PC-3 (cell line): Measurements from ENCODE around the gene CYGB. TPM values are rescaled to one million over a fixed set of nuclear protein-coding genes. Genes with fewer than 3 reads are reported as not detected.

ENCODE experiments used
- ATAC-seq: fragments of 200-7000 bp; cut with Tn5 transposase; 2 replicates; pipeline ENCODE4 v1.9.1; 2020; ENCODE audit warnings: mild to moderate bottlenecking, moderate library complexity
- BruUV-seq: library from RNA; stranded (reverse); fragments of 400-500 nt; replicated peaks from 2 replicates; lab custom pipeline; 2021; lab: Mats Ljungman, UMichigan
- CTCF ChIA-PET: fragments of 300-600 bp; sonication (Branson Sonifier 250); formaldehyde crosslinking; loops from one replicate; lab custom pipeline; 2022; ENCODE audit warnings: antibody characterized with exemption; lab: Charles Lee
- POLR2A ChIA-PET: fragments of 300-600 bp; sonication (Branson Sonifier 250); formaldehyde crosslinking; loops from one replicate; lab custom pipeline; 2022; ENCODE audit warnings: antibody characterized with exemption; ENCODE audit not compliant: unreplicated experiment; lab: Charles Lee
- DNase-seq: peaks from one replicate; pipeline ENCODE4 v3.0.0-alpha.2; 2015
- H2AFZ ChIP-seq: fragments of 300-600 bp; sonication (generic); 2 replicates; pipeline ENCODE4 v1.6.0; 2016; ENCODE audit warnings: antibody characterized with exemption, low read length
- H3F3A ChIP-seq: fragments of 300-600 bp; sonication (generic); one replicate; pipeline ENCODE4 v1.6.0; 2017; ENCODE audit warnings: antibody characterized with exemption, low read length, control low read depth, mild to moderate bottlenecking; ENCODE audit not compliant: unreplicated experiment
- H3K27ac ChIP-seq: fragments of 300-600 bp; sonication (generic); 2 replicates; pipeline ENCODE4 v1.5.1; 2016; ENCODE audit warnings: mild to moderate bottlenecking, low read length
- H3K27me3 ChIP-seq: fragments of 300-600 bp; sonication (generic); 2 replicates; pipeline ENCODE4 v1.6.1; 2016; ENCODE audit warnings: low read length, mixed read lengths
- H3K36me3 ChIP-seq: fragments of 300-600 bp; sonication (generic); 2 replicates; pipeline ENCODE4 v1.6.1; 2016; ENCODE audit warnings: low read depth, mixed run types, low read length, mixed read lengths
- H3K4me1 ChIP-seq: fragments of 300-600 bp; sonication (generic); 2 replicates; pipeline ENCODE4 v1.5.1; 2016; ENCODE audit warnings: low read length; ENCODE audit not compliant: insufficient read depth
- H3K4me2 ChIP-seq: fragments of 300-600 bp; sonication (generic); 2 replicates; pipeline ENCODE4 v1.6.0; 2016; ENCODE audit warnings: low read length
- H3K4me3 ChIP-seq: fragments of 300-600 bp; sonication (generic); 2 replicates; pipeline ENCODE4 v1.5.1; 2016; ENCODE audit warnings: mild to moderate bottlenecking, low read length, mixed read lengths
- H3K79me2 ChIP-seq: fragments of 300-600 bp; sonication (generic); 2 replicates; pipeline ENCODE4 v1.6.1; 2017; ENCODE audit warnings: low read length, mixed read lengths
- H3K9ac ChIP-seq: fragments of 300-600 bp; sonication (generic); 2 replicates; pipeline ENCODE4 v1.6.0; 2016; ENCODE audit warnings: mild to moderate bottlenecking, low read length
- H3K9me2 ChIP-seq: fragments of 300-600 bp; sonication (generic); replicated peaks from 2 replicates; pipeline ENCODE4 v1.6.1; 2016; ENCODE audit warnings: mixed run types, low read length, mixed read lengths
- H3K9me3 ChIP-seq: fragments of 300-600 bp; sonication (generic); 2 replicates; pipeline ENCODE4 v1.6.1; 2016; ENCODE audit warnings: low read length, mixed read lengths
- H4K20me1 ChIP-seq: fragments of 300-600 bp; sonication (generic); 2 replicates; pipeline ENCODE4 v1.6.1; 2016; ENCODE audit warnings: low read length, mixed read lengths
- EZH2 ChIP-seq: fragments of 300-600 bp; sonication (generic); IDR thresholded peaks from one replicate; pipeline ENCODE4 v1.6.1; 2017; ENCODE audit warnings: antibody characterized with exemption, mild to moderate bottlenecking, low read length; ENCODE audit not compliant: unreplicated experiment
- EZH2phosphoT487 ChIP-seq: fragments of 300-600 bp; sonication (generic); IDR thresholded peaks from 2 replicates; pipeline ENCODE4 v1.6.1; 2018; ENCODE audit warnings: mild to moderate bottlenecking, antibody characterized with exemption, low read length, borderline replicate concordance
- intact Hi-C: fragments of 100-400 bp; cut with micrococcal nuclease; formaldehyde crosslinking; loops from 2 replicates; pipeline ENCODE4 v1.9.0; 2023
- total RNA-seq: library from RNA; depleted of rRNA; stranded (reverse); fragments of >200 nt; gene quantifications from 2 replicates; pipeline ENCODE4 v1.2.3, GENCODE V29; 2014
- TF ChIP-seq, protein P1 (sequence below): fragments of 300-600 bp; sonication (generic); conservative IDR thresholded peaks from 2 replicates; pipeline ENCODE4 v1.5.1; 2017; ENCODE audit warnings: antibody characterized with exemption, low read depth, mild to moderate bottlenecking, low read length

The CYGB gene
- total RNA-seq, 1 experiment from 2014 or later = 0.62 TPM

DNA sequence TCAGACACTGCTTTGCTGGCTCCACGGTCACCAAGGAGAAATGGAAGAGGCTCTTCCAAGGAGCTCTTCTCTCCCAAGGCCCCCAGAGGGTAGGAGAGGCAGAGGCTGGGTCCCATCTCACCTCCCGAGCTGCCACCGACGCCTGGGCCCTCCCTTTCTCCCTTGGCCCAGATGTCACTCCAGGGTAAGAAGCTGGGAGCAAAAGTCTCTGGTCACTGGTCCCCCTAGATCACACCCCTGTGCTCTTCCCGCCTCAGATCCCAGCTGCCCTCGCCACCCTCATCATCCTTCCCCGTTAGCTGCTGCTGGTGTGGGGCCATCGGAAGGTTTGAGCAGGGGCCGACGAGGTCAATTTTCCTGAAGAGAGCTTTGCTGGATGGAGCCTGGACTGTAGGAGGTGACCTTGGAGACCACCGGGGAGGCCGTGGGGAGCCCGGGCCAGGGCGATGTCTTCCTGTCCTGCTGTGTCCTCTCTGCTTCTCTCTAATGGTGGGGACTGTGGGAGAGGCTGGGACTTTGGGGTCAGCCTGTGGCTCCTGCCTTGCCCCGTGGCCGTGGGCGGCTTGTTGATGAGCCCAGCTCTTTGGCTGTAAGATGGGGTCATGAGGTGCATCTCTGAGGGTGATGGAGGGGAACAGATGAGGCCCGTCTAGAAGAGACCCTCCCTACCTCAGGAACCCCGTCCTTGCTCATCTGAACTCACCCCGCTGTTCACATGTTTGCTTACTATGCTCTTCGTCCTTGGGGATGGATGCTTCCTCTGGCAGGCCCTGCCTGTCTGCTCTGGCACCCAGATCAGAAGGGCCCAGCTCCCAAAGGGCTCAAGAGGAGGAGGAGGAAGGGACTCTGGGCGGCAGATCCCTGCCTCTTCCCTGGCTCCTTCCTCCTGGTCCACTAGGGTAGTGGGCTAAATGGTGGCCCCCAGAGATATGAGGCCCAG is 24.9 kb downstream of the CYGB start:
- no peaks in the 10 kb centered on the region for H3K27me3 ChIP-seq
- no peak overlapping the region for H3K27ac ChIP-seq
- no peak overlapping the region for H3K4me2 ChIP-seq
- H2AFZ ChIP-seq = no peak overlapping the region
- H3K4me1 ChIP-seq = no peaks in the 10 kb centered on the region
- intact Hi-C loops = no loop called here
- ATAC-seq = no peak
- H3F3A ChIP-seq = no peaks in the 10 kb centered on the region
- no peaks in the 10 kb centered on the region for H3K79me2 ChIP-seq
- no peaks in the 10 kb centered on the region for H4K20me1 ChIP-seq
- no peaks in the 10 kb centered on the region for H3K9me3 ChIP-seq
- TF ChIP-seq EZH2 = no peak
- TF ChIP-seq EZH2phosphoT487 = no peak
- TF ChIP-seq, protein P1, sequence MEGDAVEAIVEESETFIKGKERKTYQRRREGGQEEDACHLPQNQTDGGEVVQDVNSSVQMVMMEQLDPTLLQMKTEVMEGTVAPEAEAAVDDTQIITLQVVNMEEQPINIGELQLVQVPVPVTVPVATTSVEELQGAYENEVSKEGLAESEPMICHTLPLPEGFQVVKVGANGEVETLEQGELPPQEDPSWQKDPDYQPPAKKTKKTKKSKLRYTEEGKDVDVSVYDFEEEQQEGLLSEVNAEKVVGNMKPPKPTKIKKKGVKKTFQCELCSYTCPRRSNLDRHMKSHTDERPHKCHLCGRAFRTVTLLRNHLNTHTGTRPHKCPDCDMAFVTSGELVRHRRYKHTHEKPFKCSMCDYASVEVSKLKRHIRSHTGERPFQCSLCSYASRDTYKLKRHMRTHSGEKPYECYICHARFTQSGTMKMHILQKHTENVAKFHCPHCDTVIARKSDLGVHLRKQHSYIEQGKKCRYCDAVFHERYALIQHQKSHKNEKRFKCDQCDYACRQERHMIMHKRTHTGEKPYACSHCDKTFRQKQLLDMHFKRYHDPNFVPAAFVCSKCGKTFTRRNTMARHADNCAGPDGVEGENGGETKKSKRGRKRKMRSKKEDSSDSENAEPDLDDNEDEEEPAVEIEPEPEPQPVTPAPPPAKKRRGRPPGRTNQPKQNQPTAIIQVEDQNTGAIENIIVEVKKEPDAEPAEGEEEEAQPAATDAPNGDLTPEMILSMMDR = no peak
- CTCF ChIA-PET = no interaction called here
- H3K9me2 ChIP-seq = no peaks in the 10 kb centered on the region
- H3K9ac ChIP-seq = no peak overlapping the region
- H3K36me3 ChIP-seq = no peaks in the 10 kb centered on the region
- BruUV-seq = no TSS peak
- POLR2A ChIA-PET = interaction anchor here (0.5 kb wide), 1 partner anchor 54 kb away, joined by 5 read pairs; no protein-coding TSS in a partner anchor
- H3K4me3 ChIP-seq = no peak overlapping the region
- no peak for DNase-seq

DNA sequence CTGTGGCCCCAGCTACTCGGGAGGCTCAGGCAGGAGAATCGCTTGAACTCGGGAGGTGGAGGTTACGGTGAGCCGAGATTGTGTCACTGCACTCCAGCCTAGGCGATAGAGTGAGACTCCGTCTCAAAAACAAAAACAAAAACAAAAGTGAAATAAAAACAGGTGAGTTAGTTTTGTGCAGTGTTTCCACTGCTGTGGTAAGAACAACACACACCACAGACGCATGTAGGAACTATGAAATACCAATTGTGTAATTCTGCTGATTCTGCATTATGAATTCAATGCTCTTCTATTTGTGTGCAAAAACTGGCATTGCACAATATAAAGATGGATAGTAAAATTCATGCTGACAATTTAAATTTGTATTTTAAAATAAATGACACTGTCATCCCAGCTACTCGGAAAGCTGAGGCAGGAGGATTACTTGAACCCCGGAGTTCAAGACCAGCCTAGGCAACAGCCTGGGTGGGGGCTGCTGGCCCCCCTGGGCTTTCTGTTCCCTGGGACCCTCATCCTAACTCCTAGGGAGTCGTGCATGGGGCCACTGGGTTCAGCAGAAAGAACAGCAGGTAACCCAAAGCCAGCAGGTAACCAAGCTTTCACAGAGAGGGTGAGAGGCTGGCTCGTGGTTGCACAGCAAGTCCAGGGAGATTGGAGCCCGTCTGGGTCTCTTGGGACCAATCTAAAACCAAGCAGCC is 25.7 kb downstream of the CYGB start:
- no peak overlapping the region for H3K4me2 ChIP-seq
- no peak overlapping the region for H3K27ac ChIP-seq
- no peak overlapping the region for H2AFZ ChIP-seq
- ATAC-seq = no peak
- BruUV-seq = no TSS peak
- H3K36me3 ChIP-seq = no peaks in the 10 kb centered on the region
- no peaks in the 10 kb centered on the region for H3K79me2 ChIP-seq
- H4K20me1 ChIP-seq = no peaks in the 10 kb centered on the region
- no peaks in the 10 kb centered on the region for H3K27me3 ChIP-seq
- no peak overlapping the region for H3K9ac ChIP-seq
- H3K9me2 ChIP-seq = no peaks in the 10 kb centered on the region
- intact Hi-C loops = no loop called here
- TF ChIP-seq EZH2phosphoT487 (no peak), EZH2 (no peak)
- TF ChIP-seq, protein P1 = no peak
- H3F3A ChIP-seq = no peaks in the 10 kb centered on the region
- H3K4me3 ChIP-seq = no peak overlapping the region
- H3K9me3 ChIP-seq = no peaks in the 10 kb centered on the region
- no peak for DNase-seq
- POLR2A ChIA-PET = no interaction called here
- CTCF ChIA-PET = no interaction called here
- H3K4me1 ChIP-seq = no peaks in the 10 kb centered on the region
